ENCODE results near the gene ORAI2.
"Not testable (repeated sequence)": the region's sequence is repeated elsewhere in the genome, so short reads cannot be mapped to it uniquely, and the experiment has no call there.

ORAI2 gene

GRCh38 chr7:102450242-102450641 lies 16.9 kb downstream of the ORAI2 start:
- no peak for DNase-seq

DNA sequence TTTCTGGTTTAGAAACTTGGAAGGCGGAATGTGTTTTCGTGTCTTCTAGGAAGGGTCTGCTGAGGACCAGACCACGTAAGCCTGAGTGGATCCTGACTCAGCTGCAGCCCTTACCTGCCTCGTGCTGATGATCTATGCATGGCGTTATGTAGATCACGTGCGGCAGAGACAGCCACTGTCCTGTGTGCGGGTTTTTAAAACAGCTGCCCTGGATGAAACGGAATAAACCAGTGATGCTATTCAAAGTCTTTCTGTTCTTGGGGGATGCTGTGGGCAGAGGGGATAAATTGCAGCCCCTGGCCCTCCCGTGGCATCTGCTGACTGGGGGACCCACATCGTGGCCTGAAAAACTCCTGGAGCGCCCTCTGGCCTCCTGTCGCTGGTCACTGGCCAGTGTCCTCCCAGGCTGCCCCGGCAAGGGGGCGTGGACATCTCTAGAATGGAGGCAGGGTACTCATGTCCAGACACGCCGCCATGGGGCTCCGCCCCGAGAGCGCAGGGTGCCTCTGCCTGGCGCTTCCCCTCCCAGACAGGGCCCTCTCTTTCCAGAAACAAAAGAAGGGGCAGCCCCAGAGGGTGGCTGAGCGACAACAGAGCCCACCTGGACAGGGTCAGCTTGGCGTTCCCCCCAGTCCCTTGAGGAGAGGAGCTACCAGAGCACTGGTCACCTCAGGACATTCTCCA lies 18.1 kb downstream of the ORAI2 start:
- DNase-seq: peak; percentile 49

DNA sequence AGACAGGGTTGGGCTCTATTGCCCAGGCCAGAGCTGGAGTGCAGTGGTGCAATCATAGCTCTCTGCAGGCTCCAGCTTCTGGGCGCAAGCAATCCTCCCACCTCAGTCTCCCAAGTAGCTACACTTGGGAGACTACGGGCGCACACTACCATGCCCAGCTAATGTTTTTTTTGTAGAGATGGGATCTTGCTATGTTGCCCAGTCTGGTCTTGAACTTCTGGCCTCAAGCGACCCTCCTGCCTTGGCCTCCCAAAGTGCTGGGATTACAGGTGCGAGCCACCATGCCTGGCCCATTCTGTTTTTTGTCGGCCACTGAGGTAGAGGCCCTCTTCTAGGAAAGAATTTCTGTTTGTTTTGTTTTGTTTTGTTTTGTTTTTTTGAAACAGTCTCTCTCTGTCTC lies 19.1 kb downstream of the ORAI2 start:
- no peak for DNase-seq

GRCh38 chr7:102453319-102453718 lies 19.9 kb downstream of the ORAI2 start:
- no peak for DNase-seq

- DNase-seq: peak; percentile 39
Measured at GRCh38 chr7:102454468-102454867, 21.1 kb downstream of the ORAI2 start.

DNA sequence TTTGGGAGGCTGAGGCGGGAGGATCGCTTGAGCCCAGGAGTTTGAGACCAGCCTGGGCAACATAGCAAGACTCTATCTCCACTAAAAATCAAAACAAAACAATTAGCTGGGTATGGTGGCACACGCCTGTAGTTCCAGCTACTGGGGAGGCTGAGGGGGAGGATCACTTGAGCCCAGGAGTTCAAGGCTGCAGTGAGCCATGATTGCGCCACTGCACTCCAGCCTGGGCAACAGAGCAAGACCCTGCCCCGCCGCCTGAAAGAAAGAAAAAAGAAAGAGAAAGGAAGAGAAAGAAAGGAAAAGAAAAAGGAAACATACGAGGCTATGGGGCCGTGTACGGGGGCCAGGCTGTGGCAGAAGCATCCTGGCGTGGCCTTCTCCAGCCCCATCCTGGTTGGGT lies 21.6 kb downstream of the ORAI2 start:
- DNase-seq: not testable (repeated sequence)

DNA sequence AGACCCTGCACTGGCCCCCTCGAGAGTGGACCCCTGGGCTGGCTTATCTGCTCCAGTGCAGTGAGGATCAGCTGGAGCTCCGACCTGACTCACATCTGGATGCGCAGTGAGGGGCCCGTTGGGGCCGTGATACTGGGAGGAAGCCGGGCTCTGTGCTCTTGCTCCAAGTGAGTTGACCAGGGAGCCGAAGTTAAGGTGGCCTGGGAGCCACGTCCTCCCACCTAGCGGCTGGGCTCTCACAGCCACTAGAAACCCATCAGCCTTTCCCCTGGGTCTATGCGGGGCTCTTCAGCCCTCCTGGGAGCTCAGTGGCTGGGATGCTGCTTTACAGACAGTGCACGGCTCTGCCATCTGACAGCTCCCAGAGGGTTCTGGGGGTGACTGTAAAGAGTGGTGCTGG lies 22.2 kb downstream of the ORAI2 start:
- no peak for DNase-seq

DNA sequence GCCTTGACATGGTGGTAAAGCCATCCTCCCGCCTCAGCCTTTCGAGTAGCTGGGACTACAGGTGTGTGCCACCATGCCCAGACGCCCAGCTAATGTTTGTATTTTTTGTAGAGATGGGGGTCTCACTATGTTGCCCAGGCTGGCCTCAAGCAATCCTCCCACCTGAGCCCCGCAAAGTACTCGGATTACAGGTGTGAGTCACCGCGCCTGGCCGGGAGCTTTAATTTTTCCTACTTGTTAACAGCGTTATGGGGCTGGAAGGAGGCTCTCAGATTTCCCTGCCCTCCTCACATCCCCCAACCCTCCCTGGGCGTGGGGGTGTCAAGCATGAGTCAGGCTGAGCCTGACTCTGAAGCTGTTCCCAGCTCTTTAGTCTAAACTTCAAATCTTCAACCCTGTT lies 23.0 kb downstream of the ORAI2 start:
- no peak for DNase-seq

- DNase-seq: no peak
Measured at GRCh38 chr7:102457352-102457924, 24.1 kb downstream of the ORAI2 start.

DNA sequence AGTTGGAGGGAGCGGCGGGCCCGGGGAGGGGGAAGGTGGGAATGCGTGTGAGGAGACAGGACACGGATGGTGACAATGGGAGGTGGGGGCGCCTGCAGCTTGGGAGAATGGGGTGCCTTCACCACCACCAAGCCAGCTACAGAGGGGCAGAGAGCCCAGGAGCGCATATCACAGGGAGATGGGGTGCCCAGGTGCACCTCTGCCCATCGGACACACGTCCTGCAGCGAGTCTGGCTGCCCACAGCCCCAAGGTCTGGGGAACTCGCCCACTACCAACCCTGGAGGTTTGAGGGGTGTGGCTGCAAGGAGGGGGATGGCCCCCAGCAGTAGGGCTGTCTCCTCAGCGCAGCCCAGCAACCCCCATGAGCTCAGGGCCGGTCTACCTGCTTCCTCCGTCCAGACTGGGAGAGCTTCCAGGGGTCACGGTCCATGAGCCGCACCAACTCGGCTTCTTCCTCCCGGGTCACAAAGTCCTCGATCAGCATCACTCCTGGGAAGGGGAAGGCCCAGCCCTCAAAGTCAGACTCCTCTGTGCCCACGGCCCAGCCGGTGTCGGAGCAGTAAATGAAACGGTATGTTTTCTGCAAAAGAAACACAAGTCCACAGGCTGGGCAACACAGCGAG lies 26.0 kb downstream of the ORAI2 start:
- DNase-seq: no peak

- no peak for DNase-seq
Measured at GRCh38 chr7:102460467-102460866, 27.1 kb downstream of the ORAI2 start.

GRCh38 chr7:102463841-102464576 lies 30.6 kb downstream of the ORAI2 start:
- no peak for DNase-seq

GRCh38 chr7:102464577-102465280 lies 31.4 kb downstream of the ORAI2 start, which contains the start of the genes ALKBH4 and LRWD1:
Gene ALKBH4, minus strand, starts transcription at chr7:102464863. Its CDS starts 27 bp downstream, at chr7:102464836.
Gene LRWD1, plus strand, starts transcription at chr7:102464984. Its CDS starts 97 bp downstream, at chr7:102465081.
- peak; percentile 65 for DNase-seq

GRCh38 chr7:102466097-102466496 lies 32.7 kb downstream of the ORAI2 start:
- DNase-seq: no peak

- no peak for DNase-seq
Measured at GRCh38 chr7:102467581-102468477, 34.5 kb downstream of the ORAI2 start.

DNA sequence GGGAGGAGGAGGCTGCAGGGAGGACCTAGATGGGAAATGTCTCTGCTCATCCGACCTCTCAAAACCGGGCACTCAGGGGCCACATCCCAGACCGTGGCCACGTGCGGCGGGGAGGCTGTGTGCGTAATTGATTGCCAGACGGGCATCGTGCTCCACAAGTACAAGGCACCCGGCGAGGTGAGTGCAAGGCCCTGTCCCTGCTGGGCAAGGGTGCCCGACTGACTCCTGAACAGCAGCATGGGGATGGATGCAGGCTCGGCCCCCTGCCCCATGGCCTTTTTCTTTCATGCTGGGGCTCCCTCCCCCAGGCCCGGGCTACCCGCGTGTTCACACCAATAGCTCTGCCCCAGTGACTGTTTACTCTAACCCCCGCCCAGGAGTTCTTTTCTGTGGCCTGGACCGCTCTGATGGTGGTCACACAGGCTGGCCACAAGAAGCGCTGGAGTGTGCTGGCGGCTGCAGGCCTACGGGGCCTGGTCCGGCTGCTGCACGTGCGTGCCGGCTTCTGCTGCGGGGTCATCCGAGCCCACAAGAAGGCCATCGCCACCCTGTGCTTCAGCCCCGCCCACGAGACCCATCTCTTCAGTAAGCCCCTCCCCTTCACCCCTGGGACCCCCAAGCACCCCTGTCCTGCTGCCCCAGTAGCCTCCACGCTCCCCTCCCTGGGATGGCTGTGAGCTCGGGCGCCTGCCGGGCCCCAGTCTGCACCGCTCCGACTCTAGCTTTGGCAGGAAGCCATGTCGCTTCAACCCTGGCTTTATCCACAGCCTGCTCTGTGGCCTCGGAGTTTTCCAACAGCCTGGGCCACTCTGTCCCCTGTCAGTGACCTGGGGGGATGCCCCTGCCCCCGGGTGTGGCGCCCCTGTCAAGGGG lies 35.3 kb downstream of the ORAI2 start:
- DNase-seq: no peak

DNA sequence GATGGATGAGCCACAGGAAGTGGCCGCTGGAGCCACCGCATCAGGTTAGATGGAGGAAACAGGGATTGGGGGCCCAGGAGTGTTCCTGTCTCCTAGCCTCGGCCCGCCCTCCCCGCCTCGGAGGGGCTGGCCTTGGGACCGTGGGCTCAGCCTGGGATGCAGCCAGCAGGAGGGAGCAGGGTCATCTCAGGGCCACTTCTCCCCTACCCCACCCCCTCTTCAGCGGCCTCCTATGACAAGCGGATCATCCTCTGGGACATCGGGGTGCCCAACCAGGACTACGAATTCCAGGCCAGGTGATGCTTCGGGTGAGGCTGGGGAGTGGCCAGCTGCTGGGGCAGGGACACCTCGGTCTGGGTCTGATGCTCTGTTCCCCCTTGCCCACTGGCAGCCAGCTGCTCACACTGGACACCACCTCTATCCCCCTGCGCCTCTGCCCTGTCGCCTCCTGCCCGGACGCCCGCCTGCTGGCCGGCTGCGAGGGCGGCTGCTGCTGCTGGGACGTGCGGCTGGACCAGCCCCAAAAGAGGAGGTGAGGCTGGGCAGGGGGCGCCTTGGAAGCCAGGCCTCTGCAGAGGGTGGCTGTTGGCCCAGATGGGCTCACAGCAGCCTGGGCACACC lies 36.1 kb downstream of the ORAI2 start:
- no peak for DNase-seq

GRCh38 chr7:102469972-102470825 lies 36.8 kb downstream of the ORAI2 start:
- DNase-seq: no peak

GRCh38 chr7:102471791-102472125 lies 38.4 kb downstream of the ORAI2 start:
- no peak for DNase-seq

All from SHP77 treated with DMSO at 0.1 percent for 48 hours (cell line).